HG02798 (cell line): ENCODE results near the gene ATP1B1.
"Not testable (repeated sequence)": the region's sequence is repeated elsewhere in the genome, so short reads cannot be mapped to it uniquely, and the experiment has no call there.

Source experiments
- ATAC-seq: cut with Tn5 transposase; IDR thresholded peaks from one replicate; pipeline ENCODE4 v1.9.1; 2021; ENCODE audit warnings: mild to moderate bottlenecking; ENCODE audit not compliant: unreplicated experiment, poor library complexity

Gene ATP1B1

GRCh38 chr1:169113613-169114119 is 7.2 kb downstream of the ATP1B1 start:
- ATAC-seq: peak; percentile 50

- ATAC-seq: peak; percentile 47
These were observed 9.5 kb downstream of the ATP1B1 start for GRCh38 chr1:169115891-169116585.

- ATAC-seq: no peak
These were observed 10.5 kb downstream of the ATP1B1 start for GRCh38 chr1:169117014-169117413.

- no peak for ATAC-seq
These were observed 11.1 kb downstream of the ATP1B1 start for GRCh38 chr1:169117599-169117998.

GRCh38 chr1:169118227-169118626 is 11.7 kb downstream of the ATP1B1 start:
- no peak for ATAC-seq

- no peak for ATAC-seq
These were observed 12.9 kb downstream of the ATP1B1 start for GRCh38 chr1:169119405-169119804.

GRCh38 chr1:169120066-169120465 is 13.6 kb downstream of the ATP1B1 start:
- no peak for ATAC-seq

GRCh38 chr1:169121146-169121923 is 14.8 kb downstream of the ATP1B1 start:
- ATAC-seq: no peak

GRCh38 chr1:169122976-169123375 is 16.5 kb downstream of the ATP1B1 start:
- ATAC-seq: peak; percentile 50

GRCh38 chr1:169124459-169124858 is 18.0 kb downstream of the ATP1B1 start:
- no peak for ATAC-seq

GRCh38 chr1:169125597-169125996 is 19.1 kb downstream of the ATP1B1 start:
- not testable (repeated sequence) for ATAC-seq

- no peak for ATAC-seq
These were observed 19.8 kb downstream of the ATP1B1 start for GRCh38 chr1:169126335-169126734.

- no peak for ATAC-seq
These were observed 20.8 kb downstream of the ATP1B1 start for GRCh38 chr1:169127305-169127704.

- ATAC-seq: no peak
These were observed 22.1 kb downstream of the ATP1B1 start for GRCh38 chr1:169128562-169128961.

GRCh38 chr1:169129109-169129784 is 22.8 kb downstream of the ATP1B1 start:
- no peak for ATAC-seq

GRCh38 chr1:169130683-169131082 is 24.2 kb downstream of the ATP1B1 start:
- ATAC-seq: no peak

GRCh38 chr1:169132512-169133227 is 26.2 kb downstream of the ATP1B1 start:
- ATAC-seq: no peak

GRCh38 chr1:169133228-169133576 is 26.7 kb downstream of the ATP1B1 start:
- no peak for ATAC-seq

GRCh38 chr1:169133801-169134502 is 27.5 kb downstream of the ATP1B1 start:
- ATAC-seq: no peak

GRCh38 chr1:169137357-169137756 is 30.9 kb downstream of the ATP1B1 start:
- ATAC-seq: no peak
